GM21360 (cell line): ENCODE measurements around the gene PNKD.

Experiments
- ATAC-seq: cut with Tn5 transposase; IDR thresholded peaks from one replicate; pipeline ENCODE4 v1.9.1; 2021; ENCODE audit warnings: mild to moderate bottlenecking, moderate library complexity; ENCODE audit not compliant: unreplicated experiment

PNKD gene

DNA sequence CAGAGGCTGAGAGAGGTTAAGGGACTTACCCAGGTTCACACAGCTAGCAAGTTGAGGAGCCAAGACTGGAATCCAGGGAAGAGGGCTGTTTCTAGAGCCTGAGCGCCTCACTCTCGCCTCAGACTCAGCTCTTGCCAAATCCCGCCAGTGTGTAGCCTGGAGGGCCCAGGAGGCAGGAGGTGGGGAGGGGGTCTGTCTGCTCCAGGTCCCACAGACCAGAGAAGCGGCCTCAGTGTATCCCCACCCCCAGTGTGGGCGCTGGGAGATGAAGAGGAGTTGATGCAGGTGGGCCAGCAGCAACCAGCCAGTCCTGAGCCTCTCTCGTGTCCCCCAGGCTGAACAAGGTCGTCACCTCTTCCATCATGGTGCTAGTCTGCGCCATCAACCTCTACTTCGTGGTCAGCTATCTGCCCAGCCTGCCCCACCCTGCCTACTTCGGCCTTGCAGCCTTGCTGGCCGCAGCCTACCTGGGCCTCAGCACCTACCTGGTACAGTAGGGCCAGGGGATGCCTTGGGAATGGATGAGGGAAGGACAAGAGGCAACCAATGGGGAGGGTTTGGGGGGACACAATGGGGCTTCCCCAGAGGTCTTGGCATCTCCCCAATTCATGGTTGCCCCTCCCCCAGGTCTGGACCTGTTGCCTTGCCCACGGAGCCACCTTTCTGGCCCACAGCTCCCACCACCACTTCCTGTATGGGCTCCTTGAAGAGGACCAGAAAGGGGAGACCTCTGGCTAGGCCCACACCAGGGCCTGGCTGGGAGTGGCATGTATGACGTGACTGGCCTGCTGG lies 124.2 kb downstream of the PNKD start:
- no peak for ATAC-seq

- no peak for ATAC-seq
Observed at GRCh38 chr2:218395090-218395444, 124.7 kb downstream of the PNKD start.

DNA sequence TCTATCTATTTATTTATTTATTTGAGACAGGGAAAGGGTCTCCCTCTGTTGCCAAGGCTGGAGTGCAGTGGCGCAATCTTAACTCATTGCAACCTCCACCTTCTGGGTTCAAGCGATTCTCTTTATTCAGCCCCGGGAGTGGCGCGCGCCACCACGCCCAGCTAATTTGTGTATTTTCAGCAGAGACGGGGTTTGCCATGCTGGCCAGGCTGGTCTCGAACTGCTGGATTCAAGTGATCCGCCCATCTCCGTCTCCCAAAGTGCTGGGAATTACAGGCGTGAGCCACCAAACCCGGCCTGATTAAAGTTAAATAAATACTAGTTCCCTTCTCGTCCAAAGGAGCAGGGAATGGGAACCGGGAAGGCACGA lies 125.1 kb downstream of the PNKD start:
- ATAC-seq: no peak

DNA sequence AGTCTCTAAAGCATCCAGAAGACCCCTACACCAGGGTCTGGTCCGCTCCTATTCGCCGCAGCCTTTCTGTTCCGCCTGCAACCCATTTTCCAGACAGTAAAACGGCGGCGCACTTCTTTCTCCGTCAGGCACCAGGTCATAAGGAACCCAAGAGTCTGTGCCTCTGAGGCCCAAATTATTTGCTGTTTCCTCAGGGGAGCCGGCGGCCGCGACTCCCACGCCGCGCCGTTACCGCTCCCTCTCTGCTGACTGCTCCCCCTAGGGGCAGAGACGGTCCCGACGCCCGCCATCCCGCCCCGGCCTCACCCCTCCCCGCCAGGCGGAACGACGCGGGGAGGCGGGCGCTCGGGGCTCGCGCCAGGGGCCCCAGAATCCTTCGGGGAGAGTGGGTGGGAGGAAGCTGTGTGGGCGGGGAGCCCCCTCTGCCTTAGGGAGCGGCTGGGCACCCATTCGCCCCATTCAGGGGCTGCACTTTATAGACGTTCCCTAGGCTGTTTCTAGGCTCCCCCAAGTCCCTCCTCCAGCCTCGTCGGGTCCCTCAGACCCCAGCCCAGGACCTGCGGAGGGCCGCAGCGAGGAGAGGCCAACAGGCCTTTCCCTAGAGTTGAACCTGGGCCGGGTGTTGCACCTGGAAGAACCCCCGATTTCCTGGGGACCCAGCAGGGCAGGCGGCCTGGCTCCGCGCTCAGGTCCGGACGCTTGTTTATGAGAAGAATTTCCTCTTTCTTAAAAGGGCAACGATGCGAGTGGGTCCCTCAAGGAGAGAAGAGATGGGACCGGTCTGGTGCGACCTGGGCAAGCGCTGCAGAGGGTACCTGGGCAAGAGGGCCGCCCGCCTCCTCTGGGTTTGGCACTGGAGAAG lies 125.7 kb downstream of the PNKD start:
- ATAC-seq: peak; percentile 53
